AG09309 (cell line): ENCODE data around the gene ATF7.
A peak's percentile ranks its signal among the peaks of the same experiment; 100 is the strongest.

Experiments
- DNase-seq: peaks from one replicate; pipeline ENCODE4 v3.0.0-alpha.2; 2010; ENCODE audit warnings: low read depth
- H3K4me3 ChIP-seq: 2 replicates; pipeline ENCODE4 v1.5.1; 2011; ENCODE audit warnings: mild to moderate bottlenecking, low read depth, low read length, moderate library complexity; ENCODE audit not compliant: control insufficient read depth
- TF ChIP-seq, protein P1 (sequence below): IDR thresholded peaks from 2 replicates; pipeline ENCODE4 v1.5.1; 2011; ENCODE audit warnings: mild to moderate bottlenecking, low read depth, low read length, inconsistent platforms; ENCODE audit not compliant: insufficient read depth, control insufficient read depth; ENCODE audit errors: missing control alignments

Gene ATF7

DNA sequence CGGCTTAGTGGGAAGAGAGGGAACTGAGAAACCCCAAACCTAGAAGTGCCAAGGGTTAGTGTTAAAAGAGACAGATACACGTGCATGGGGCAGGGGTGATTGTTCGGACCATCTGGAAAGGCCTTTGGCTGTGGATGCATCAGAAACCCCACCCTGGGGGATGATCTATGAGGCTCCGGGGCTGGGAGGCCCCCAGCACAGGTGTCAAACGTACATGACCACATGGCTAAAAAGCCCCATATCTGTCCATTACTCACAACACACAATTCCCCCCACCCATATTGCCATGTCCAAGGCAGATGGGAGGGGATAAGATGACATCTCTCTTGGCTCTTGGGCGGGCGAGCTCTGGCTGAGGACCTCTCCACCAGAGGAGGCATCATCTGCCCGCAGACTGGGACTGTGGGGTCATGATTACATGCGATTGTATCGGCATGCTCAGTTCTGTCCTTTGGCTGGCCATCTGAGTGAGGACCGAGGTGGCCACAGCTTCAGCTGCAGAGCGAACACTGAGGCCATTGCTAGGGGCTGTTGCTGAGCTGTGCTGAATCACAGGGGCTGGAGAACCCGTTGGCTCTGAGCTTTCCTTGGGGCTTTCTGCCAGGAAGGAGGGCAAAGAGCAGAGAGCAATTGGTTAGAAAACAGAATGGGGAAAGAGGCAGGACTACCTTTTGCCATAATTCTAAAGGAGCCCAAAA lies 109.3 kb downstream of the ATF7 start:
- H3K4me3 ChIP-seq, result no peak overlapping the region
- no peak for DNase-seq
- TF ChIP-seq, protein P1, sequence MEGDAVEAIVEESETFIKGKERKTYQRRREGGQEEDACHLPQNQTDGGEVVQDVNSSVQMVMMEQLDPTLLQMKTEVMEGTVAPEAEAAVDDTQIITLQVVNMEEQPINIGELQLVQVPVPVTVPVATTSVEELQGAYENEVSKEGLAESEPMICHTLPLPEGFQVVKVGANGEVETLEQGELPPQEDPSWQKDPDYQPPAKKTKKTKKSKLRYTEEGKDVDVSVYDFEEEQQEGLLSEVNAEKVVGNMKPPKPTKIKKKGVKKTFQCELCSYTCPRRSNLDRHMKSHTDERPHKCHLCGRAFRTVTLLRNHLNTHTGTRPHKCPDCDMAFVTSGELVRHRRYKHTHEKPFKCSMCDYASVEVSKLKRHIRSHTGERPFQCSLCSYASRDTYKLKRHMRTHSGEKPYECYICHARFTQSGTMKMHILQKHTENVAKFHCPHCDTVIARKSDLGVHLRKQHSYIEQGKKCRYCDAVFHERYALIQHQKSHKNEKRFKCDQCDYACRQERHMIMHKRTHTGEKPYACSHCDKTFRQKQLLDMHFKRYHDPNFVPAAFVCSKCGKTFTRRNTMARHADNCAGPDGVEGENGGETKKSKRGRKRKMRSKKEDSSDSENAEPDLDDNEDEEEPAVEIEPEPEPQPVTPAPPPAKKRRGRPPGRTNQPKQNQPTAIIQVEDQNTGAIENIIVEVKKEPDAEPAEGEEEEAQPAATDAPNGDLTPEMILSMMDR, result no peak

DNA sequence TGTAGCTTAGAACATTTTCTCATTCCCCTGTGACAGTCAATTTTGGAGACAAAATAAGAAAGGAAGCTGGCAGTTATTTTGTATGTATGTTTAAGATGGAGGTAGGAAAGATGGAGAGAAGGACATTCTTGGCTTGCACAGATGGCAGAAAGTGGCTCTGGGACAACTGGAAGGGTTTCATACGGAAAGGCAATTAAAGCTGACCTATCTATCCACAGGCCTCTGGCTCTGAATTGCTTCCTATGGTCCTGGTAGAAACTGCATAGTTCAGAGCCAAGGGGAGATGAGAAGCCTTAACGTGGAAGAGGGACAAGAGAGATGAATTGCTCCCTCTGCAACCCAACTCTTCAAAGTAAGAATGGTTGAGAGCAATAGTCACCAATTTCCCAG lies 110.9 kb downstream of the ATF7 start:
- no peak for DNase-seq
- no peak overlapping the region for H3K4me3 ChIP-seq
- TF ChIP-seq, protein P1, result no peak

DNA sequence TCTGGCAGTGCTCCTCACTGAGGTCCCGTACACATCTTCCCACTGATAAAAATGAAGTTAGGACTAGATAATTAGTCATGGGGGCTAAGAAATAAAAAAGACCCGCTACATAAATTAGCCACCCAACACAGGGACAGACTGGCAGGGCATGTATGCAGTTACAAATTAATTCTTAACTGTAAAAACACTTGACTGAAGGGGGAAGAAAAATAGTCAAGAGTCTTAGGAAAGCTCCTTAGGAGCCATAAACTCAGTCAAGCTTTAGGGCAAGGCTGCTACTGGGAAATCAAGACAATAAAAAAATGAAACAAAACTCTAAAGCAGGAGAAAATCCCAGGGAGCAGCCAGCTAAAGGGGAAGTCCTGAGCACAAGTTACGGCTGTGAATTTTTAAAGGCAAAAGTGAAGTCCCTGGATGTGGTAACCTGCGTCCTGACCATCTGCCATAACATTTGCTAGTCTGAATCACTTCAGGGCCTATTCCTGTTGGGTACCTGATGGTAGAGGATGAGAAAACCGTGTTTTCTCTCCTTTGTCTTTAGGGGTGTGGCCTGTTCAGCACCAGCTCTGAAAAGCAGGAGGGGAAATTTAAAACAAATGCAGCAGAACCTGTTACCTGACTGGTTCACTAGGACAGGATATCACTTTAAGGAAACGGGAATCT lies 111.4 kb downstream of the ATF7 start:
- no peak for DNase-seq
- no peak overlapping the region for H3K4me3 ChIP-seq
- TF ChIP-seq, protein P1, result no peak

DNA sequence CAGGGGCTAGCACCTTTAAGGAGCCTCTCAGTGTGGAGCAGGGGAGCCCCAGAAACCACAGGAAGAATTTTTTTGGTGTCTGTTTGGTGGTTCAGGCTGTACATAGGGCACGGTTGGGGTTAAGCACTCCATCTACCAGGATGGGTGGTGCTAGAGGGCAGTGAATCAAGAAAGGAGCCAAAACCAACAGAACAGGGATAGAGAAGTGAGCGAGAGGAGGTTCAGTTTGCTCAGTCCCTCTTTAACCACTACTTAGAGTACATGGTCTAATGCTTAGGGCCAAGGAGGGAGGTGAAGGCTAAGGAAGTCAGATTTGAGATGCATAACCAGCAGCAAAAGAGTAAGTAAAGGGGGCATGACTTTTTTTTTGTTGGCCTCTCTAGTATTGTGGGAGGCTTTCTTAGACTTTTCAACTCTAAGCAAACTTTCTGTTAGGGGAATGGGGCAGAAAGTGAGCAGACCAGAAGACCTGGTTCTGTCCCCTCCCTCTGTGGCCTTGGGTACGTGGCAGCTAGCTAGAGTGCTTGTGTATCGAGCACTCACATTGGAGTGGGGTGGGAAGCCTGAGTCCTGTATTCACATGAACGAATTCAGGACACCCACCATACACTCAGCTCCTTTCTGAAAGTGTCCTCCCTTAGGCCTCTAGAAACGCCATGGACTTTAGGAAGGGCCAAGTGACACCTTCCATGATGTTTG lies 112.3 kb downstream of the ATF7 start:
- TF ChIP-seq, protein P1, result no peak
- no peak overlapping the region for H3K4me3 ChIP-seq
- DNase-seq, result no peak

DNA sequence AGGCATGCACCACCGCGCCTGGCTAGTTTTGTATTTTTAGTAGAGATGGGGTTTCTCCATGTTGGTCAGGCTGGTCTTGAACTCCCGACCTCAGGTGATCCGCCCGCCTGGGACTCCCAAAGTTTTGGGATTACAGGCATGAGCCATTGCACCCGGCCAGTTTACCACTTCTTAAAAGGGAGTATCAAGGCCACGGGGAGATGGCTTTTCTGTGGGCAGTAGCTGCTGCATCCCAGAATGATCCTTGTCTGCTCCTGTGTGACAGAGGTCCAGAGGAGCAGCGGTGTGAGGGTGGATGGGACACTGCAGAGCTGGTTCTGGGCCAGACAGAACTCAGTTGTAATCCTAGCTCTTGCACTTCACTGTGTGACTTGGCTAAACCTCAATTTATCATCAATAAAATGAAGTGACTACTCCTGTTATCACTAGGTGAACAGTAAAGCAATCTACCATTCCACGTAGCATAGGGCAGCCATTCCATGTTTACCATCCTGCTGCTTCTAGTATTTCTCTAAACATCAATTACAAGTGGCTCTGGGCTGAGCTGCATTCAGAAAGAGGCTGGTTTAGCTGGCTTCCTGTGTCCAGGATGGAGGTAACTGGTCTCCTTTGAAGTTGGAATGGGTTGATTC lies 115.9 kb downstream of the ATF7 start:
- no peak for DNase-seq
- TF ChIP-seq, protein P1, result no peak

DNA sequence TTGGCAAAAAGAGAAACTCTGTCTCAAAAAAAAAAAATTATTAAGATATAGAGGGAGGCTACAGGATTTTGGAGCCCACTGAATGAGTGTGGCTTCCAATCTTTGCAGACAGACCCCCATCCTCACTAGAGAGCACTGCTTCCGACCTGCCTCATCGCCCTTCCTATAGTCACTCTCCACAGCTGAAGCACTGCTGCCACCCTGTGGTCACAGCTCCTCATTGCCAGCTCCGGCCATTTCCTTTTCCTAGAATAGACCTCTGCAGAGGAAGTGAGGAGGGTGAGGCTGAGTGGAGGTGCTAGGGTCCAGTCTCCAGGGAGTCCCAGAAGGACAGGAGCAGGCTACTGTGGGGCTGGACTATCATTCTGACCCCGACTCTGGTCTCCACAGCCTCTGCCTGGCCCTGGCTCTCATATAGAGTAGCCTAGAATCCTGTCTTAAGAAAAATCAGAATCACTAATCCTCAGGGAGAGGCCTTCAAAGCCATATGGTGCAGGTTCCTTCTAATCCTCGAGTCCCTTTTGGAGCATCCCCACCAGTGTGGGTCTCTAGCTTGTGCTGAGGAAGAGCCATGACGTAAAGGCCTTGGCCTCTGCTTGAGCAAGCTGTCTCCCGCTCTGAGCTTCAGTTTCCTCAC lies 117.5 kb downstream of the ATF7 start:
- no peak for DNase-seq
- TF ChIP-seq, protein P1, result peak; percentile 92

More for the DNA sequence above, 115.9 kb downstream of the ATF7 start:
- H3K4me3 ChIP-seq, result no peak overlapping the region

More for the DNA sequence above, 117.5 kb downstream of the ATF7 start:
- H3K4me3 ChIP-seq, result no peak overlapping the region
